B cell (primary cell): ENCODE data around the gene OST4.

Experiments
- CTCF ChIP-seq: fragments of 200-600 bp; IDR thresholded peaks from one replicate; pipeline ENCODE4 v1.8.0; 2022; ENCODE audit warnings: antibody characterized with exemption, mild to moderate bottlenecking
- EZH2 ChIP-seq: IDR thresholded peaks from 2 replicates; pipeline ENCODE4 v1.6.1; 2012; ENCODE audit warnings: borderline replicate concordance, low read depth, mild to moderate bottlenecking, moderate library complexity, low read length; ENCODE audit not compliant: insufficient read depth, poor library complexity, severe bottlenecking

- TF ChIP-seq CTCF: no peak
- no peak for TF ChIP-seq EZH2
Observed at GRCh38 chr2:27024812-27025211, 46.6 kb downstream of the OST4 start.
